Stomach (tissue), 4 donors: Measurements from ENCODE around the gene ADAMTS16.

ENCODE experiments used
- CTCF ChIP-seq, 7 experiments: fragments of 450-650 bp in 4 of 7; fragments of 200-600 bp in 3 of 7; sonication (generic) in 3 of 7; IDR thresholded peaks; one replicate each; pipeline ENCODE4 v1.5.1; 2016 to 2019; ENCODE audit warnings: antibody characterized with exemption in 7 of 7, control low read depth in 2 of 7, mild to moderate bottlenecking in 1 of 7
- EP300 ChIP-seq: sonication (generic); formaldehyde crosslinking; IDR thresholded peaks from one replicate; pipeline ENCODE4 v1.6.1; 2017; ENCODE audit warnings: antibody characterized with exemption
- POLR2A ChIP-seq, 4 donors: fragments of 450-650 bp; IDR thresholded peaks; one replicate each; pipeline ENCODE4 v1.6.1; 2016; ENCODE audit warnings: antibody characterized with exemption in 4 of 4, control low read depth in 2 of 4, mild to moderate bottlenecking in 1 of 4, moderate library complexity in 1 of 4

DNA sequence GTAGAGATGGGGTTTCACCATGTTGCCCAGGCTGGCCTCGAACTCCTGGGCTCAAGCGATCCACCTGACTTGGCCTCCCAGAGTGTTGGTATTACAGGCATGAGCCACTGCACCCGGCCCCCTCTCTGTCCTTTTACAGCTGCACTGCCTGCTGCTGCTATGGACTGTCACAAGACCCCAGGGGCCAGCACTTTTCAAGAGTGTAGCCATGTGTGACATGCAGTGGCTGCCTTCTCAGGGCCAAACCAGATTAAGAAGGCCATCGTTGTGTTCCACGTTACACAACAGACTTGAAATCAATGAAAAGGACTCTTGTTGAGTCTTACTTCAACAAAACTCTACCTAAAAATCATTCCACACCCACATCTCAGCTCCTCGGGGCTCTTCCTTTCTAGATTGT, 203.4 kb downstream of the ADAMTS16 start:
- no peak for TF ChIP-seq EP300
- no peak for TF ChIP-seq CTCF (IDR thresholded peaks at IDR 0.05)
- TF ChIP-seq POLR2A (IDR thresholded peaks at IDR 0.05): no peak
